Muscle of back (tissue), 13 donors: ENCODE measurements around the gene KRTAP10-7. TPM values are rescaled to one million over a fixed set of nuclear protein-coding genes. Genes with fewer than 3 reads are reported as not detected.
A peak's percentile ranks its signal among the peaks of the same experiment; 100 is the strongest.
"Not testable (repeated sequence)": the region's sequence is repeated elsewhere in the genome, so short reads cannot be mapped to it uniquely, and the experiment has no call there.

Source experiments
- DNase-seq, 3 donors: peaks; one replicate each; pipeline versions ENCODE4 v3.0.0 to v3.0.0-alpha.2; 2013
- long read RNA-seq, 9 donors: transcript quantifications; one replicate each; lab custom pipeline, GENCODE V29; 2026
- polyA plus RNA-seq, 10 donors: library from polyadenylated mRNA; unstranded; fragments of 120-200 nt; gene quantifications; one replicate each; pipeline ENCODE4 v1.2.1, GENCODE V29; 2013; ENCODE audit not compliant: insufficient read length in 10 of 10

Gene KRTAP10-7, protein sequence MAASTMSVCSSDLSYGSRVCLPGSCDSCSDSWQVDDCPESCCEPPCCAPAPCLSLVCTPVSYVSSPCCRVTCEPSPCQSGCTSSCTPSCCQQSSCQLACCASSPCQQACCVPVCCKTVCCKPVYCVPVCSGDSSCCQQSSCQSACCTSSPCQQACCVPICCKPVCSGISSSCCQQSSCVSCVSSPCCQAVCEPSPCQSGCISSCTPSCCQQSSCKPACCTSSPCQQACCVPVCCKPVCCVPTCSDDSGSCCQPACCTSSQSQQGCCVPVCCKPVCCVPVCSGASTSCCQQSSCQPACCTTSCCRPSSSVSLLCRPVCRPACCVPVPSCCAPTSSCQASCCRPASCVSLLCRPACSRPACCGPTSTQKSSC
- not detected for polyA plus RNA-seq
- long read RNA-seq, donor 1 = 0 reads
- long read RNA-seq, donor 2 = 0 reads
- long read RNA-seq, donor 3 = 0 reads
- long read RNA-seq, donor 4 = 0 reads
- long read RNA-seq, donor 5 = 0 reads
- long read RNA-seq, donor 6 = 0 reads
- long read RNA-seq, donor 7 = 0 reads
- long read RNA-seq, donor 8 = 0 reads
- long read RNA-seq, donor 9 = 0 reads

DNA sequence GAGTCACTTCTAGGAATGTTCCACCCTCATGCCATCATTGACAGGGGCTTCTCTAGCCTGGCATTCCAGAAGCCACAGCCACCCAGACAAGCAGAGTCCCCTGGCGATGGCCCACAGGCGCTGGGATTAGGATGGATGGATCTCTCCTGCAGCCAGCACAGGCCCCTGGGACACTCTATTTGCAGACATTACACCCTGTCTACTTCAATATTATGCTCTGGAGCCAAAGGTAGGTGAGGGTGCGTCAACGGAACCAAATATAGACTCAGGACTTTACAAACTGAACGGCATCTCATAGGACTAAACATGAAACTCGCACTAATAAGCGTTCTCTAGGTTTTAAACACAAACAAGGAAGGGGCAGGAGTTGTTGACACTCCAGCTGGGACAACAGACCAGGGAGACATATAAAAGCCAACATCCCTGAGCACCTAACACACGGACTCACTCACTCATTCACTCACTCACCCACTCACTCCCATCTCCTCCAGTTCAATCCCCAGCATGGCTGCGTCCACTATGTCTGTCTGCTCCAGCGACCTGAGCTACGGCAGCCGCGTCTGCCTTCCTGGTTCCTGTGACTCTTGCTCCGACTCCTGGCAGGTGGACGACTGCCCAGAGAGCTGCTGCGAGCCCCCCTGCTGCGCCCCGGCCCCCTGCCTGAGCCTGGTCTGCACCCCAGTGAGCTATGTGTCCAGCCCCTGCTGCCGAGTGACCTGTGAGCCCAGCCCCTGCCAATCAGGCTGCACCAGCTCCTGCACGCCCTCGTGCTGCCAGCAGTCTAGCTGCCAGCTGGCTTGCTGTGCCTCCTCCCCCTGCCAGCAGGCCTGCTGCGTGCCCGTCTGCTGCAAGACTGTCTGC lies at the start of gene KRTAP10-7:
Gene KRTAP10-7 (plus strand): TSS at position 480 of the 861 bp plus-strand sequence. CDS start 25 bp downstream, at position 505.
- DNase-seq = not testable (repeated sequence)

GRCh38 chr21:44550807-44551206 lies 49.6 kb upstream of the KRTAP10-7 start:
- no peak for DNase-seq

DNA sequence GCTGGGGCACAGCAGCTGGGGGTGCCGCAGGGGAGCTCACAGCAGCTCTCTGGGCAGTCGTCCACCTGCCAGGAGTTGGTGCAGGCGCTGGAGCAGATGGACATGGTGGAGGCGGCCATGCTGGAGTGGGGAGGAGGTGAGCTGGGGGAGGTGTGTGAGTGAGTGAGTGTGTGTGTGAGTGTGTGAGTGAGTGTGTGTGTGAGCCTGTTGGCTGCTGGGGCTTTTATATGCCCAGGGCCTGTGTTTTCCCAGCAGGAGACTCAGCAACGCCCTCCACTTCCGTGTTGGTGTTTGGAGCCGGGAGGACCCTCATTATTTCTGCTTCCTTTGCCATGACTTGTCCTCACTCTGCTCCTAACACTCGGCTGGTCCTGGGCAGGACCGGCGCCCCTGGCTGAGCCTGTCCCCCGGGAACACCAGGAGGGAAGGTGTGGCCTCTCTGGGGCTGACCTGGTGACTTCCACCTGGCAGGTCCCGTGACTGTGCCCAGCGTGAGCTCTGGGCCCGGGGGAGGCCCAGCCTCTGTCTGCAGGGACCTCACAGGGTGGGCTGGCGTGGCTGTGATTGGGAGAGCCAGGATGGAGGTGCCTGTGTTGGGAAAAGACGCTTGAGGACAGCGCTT lies 48.9 kb upstream of the KRTAP10-7 start, which contains the start of gene KRTAP10-2:
Gene KRTAP10-2 (minus strand): TSS at position 166 of the 622 bp plus-strand sequence. CDS start 47 bp downstream, at position 119.
- no peak for DNase-seq

DNA sequence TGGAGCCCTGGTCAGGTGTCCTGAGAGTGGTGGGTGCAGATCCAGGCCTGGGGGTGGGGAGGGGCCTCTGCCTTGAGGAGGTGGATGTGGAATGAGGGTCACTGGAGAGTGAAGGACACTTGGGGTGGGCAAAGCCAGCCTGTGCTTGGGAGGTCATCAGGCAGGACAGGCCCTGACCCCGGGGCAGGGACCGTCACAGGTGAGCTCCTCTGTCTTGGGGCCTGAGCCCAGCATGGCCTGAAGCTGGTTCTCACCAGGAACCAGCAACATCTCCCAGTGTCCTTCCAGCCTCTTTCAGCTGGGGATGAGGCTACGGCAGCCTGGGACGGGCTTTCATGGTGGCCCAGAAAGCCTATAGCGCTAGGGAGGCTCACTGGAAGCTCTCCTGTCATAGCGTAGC lies 48.3 kb upstream of the KRTAP10-7 start:
- no peak for DNase-seq

- no peak for DNase-seq
Observed at GRCh38 chr21:44552681-44553080, 47.7 kb upstream of the KRTAP10-7 start.

DNA sequence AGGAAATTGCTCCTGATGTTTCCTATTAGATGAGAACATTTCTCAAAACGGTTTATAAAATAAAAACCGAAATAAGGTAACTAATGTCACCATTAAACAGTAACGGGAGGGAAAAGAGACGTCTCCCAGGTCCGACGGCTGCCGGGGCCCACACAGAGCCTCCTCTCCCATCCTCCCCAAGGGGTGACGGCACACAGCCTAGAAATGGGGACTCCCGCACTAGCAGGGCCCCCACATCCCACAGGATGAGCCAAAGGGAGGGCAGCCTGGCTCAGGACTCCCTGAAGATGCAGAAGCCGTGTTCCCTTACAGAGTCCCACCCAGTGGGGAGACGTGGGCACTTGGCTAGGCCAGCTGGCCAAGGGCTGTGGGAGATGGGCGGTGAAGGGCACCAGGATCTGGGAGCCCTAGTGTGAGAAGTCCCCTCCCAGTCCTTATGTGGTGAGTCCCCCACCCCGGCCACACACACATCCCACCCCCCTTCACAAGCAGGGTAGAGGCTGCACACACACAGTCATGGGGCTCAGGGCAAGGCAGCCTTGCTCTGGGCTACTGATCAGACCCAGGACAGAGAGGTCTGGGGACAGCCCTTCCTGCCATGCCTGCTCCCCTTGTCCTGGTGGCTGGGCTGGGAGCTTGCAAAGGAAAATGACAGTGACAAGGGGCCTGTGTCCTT lies 45.1 kb upstream of the KRTAP10-7 start:
- DNase-seq = no peak

DNA sequence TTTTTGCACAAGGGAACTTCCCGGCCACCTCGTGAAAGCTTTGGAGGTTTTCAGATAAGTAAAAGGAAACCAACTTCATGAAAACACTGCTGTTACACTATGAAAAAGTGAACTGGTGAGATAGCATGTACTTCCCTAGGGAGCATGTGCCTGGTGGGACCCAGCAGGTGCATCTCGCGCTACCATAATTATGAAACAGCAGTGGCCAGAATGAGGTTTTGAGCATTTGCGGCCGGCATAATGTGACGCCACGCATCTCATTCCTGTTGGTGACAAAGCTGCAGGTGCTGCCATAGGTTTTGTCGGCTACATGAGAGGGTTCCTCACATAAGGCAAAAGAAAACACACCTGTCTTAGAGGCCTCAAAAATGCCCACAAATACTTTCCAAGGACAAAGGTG lies 43.5 kb upstream of the KRTAP10-7 start:
- DNase-seq = no peak

- no peak for DNase-seq
Observed at GRCh38 chr21:44557491-44558328, 42.7 kb upstream of the KRTAP10-7 start.

DNA sequence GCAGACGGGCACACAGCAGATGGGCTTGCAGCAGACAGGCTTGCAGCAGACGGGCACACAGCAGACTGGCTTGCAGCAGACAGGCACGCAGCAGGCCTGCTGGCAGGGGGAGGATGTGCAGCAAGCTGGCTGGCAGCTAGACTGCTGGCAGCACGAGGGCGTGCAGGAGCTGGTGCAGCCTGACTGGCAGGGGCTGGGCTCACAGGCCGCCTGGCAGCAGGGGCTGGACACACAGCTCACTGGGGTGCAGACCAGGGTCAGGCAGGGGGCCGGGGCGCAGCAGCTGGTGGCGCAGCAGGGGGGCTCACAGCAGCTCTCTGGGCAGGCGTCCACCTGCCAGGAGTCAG lies 42.1 kb upstream of the KRTAP10-7 start:
- DNase-seq = not testable (repeated sequence)

DNA sequence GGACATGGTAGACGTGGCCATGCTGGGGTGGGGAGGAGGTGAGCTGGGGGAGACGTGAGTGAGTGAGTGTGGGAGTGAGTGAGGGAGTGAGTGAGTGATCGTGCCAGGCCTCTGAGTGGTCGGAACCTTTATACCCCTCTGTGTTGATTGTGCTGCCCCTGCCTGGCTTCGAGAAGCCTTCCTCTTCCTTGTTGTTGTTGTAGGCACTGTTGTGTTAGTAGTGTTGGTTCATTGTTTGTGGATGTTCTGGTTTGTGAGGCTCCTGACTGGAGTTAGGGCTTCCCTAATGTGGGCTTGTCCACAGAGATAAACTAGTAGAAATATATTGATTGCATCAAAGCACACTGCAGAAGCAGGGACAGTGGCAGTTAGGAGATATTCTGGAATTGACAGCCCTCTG lies 41.7 kb upstream of the KRTAP10-7 start, which contains the start of gene KRTAP10-3:
Gene KRTAP10-3 (minus strand): TSS at position 101 of the 400 bp plus-strand sequence. CDS start 80 bp downstream, at position 21.
- DNase-seq = no peak

DNA sequence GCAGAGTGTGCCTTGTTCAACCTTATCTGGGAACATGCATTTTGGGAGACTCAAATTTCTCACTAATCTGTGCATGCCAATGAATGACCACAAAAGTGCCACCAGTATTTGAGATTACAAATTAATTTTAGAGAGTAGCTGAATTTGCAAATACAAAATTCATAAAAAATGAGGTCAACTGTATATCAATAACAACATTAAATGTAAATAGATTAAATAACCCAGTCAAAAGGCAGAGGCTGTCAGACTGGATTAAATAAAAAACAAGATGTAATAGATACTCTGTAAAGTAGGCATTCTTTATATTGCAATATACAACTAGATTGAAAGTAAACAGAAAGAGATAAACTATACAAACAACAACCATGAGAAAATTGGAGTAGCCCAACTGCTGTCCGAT lies 36.3 kb upstream of the KRTAP10-7 start:
- no peak for DNase-seq

DNA sequence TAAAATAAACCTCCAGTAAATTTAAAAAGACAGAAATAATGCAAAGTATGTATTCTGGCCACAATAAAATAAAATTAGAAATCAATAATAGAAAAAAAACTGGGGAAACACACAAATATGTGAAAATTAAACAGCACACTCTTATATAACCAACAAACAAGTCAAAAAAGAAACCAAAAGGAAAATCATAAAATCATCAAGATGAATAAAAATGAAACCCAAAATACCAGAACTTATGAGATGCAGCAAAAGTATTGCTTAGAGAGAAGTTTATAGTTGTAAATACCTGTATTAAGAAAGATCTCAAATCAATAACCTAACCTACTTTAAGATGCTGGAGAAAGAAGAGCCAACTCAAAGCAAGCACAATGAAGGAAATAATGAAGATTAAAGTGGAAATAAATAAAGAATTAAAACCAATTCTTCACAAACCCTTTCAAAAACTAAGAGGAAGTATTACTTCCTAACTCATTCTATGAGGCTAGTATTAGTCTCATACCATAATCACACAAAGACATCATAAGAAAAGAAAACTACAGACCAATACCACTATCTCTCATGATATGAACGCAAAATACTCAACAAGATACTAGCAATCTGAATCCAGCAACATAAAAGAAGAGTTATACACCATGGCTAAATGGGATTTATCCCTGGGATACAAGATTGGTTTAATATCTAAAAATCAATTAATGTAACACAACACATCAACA lies 35.4 kb upstream of the KRTAP10-7 start:
- DNase-seq = no peak

- no peak for DNase-seq
Observed at GRCh38 chr21:44566403-44566802, 34.0 kb upstream of the KRTAP10-7 start.

GRCh38 chr21:44567481-44568171 lies 32.8 kb upstream of the KRTAP10-7 start:
- no peak for DNase-seq

DNA sequence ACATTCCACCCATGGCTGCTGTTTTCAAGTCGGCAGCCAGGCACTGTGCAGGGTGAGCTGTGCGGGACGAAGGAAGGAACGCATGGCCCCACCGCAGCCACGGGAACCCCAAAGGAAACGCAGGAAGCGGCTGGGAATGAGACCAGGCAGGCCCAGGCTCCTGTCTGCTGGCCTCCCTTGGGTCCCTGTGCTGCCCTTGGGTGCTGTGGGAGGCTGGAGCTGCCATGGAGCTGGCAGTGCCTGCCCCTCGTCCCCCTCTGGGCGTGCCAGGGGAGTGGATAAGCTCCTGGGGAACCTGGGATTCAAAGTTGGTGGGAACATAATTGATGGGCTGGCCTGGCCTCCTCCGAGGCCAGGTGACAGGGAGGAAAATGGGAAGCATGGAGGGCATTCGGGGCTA lies 32.1 kb upstream of the KRTAP10-7 start:
- DNase-seq = no peak

- DNase-seq = peak in 1 of 3 donors; percentile 32
Observed at GRCh38 chr21:44568667-44569556, 31.5 kb upstream of the KRTAP10-7 start.

DNA sequence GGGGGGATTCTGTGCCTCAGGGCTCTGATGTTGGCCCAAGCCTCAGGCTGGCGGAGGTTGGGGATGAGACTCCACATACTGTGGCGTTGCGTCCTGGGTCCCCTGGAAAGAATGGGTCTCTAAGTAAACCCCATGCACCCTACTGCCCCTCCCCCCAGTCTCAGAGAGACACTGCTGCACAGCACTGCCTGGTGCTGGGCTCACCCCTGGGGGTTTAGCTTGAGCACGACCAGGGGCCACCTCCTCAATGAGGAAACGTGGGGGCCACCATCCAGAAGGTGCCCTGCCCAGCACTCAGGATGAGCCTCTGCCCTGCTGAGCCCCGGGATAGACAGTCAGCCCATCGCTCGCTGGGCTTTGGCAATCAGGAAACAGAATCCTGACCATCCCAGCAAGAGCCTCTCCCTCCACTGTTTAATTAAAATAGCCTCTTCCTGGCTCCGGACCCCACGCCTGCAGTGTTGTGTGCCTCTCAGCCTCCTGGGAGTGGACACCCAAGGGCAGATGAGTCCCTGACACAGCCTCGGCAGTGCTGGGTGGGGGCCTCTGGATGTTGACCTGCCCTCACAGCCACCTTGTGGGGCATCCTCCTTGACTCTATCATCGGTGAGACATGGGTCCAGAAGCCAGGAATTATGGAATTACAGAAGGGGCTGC lies 30.4 kb upstream of the KRTAP10-7 start:
- DNase-seq = no peak
